Measurements from ENCODE around the gene CILP2.

DNA sequence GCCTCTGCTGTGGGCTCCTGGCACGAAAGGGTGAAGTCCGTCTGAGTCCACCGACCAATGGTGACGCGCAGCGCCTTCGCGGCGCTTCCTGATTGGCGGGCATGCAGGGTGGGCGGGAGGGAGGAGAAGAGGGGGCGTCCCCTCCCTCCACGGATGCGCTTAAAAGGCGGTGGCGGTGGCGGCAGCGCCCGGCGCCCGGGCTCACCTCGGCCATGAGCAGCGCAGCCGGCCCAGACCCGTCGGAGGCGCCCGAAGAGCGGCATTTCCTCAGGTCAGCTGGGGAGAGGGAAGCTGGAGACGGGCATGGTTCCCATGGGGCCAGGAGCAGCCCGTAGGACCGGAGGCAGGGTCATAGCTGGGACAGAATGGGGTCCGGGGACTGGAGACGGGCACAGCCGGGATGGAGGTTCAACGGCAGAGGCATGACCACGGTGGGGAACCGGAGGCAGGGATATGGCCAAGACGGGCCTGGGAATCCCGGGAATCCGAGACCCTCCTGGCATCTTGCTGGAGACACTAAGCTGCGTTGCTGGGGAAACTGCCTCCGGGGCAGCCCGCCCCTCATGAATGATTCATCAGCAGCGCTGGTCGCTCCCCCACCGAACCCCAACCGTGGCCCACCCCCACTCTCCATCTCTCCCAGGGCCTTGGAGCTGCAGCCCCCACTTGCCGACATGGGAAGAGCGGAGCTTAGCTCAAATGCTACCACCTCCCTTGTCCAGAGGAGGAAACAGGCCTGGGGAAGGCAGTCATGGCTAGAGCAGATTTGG, 9.2 kb upstream of the CILP2 start, which contains the start of gene YJEFN3:
- TF ChIP-seq, protein P1, sequence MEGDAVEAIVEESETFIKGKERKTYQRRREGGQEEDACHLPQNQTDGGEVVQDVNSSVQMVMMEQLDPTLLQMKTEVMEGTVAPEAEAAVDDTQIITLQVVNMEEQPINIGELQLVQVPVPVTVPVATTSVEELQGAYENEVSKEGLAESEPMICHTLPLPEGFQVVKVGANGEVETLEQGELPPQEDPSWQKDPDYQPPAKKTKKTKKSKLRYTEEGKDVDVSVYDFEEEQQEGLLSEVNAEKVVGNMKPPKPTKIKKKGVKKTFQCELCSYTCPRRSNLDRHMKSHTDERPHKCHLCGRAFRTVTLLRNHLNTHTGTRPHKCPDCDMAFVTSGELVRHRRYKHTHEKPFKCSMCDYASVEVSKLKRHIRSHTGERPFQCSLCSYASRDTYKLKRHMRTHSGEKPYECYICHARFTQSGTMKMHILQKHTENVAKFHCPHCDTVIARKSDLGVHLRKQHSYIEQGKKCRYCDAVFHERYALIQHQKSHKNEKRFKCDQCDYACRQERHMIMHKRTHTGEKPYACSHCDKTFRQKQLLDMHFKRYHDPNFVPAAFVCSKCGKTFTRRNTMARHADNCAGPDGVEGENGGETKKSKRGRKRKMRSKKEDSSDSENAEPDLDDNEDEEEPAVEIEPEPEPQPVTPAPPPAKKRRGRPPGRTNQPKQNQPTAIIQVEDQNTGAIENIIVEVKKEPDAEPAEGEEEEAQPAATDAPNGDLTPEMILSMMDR (IDR thresholded peaks at IDR 0.05; ENCODE audit: insufficient read depth, low read length, poor library complexity, severe bottlenecking): no peak
- no peak for TF ChIP-seq EZH2phosphoT487 (conservative IDR thresholded peaks at IDR 0.05; ENCODE audit: low read length)
